Activated naive CD8-positive, alpha-beta T cell (primary cell): ENCODE data around the gene SCD5.

Experiments used
- H3K27ac Mint-ChIP-seq: one replicate; pipeline ENCODE4 v1.8.0; 2021; ENCODE audit warnings: mixed read lengths
- H3K27me3 Mint-ChIP-seq: one replicate; pipeline ENCODE4 v1.8.0; 2021; ENCODE audit warnings: mixed read lengths
- H3K36me3 Mint-ChIP-seq: one replicate; pipeline ENCODE4 v1.8.0; 2021; ENCODE audit warnings: mixed read lengths
- H3K4me1 Mint-ChIP-seq: one replicate; pipeline ENCODE4 v1.8.0; 2021; ENCODE audit warnings: low read depth, mixed read lengths
- H3K4me3 Mint-ChIP-seq: one replicate; pipeline ENCODE4 v1.8.0; 2021; ENCODE audit warnings: mild to moderate bottlenecking, mixed read lengths
- H3K9me3 Mint-ChIP-seq: one replicate; pipeline ENCODE4 v1.8.0; 2021; ENCODE audit warnings: low read depth, mixed read lengths

SCD5 gene

DNA sequence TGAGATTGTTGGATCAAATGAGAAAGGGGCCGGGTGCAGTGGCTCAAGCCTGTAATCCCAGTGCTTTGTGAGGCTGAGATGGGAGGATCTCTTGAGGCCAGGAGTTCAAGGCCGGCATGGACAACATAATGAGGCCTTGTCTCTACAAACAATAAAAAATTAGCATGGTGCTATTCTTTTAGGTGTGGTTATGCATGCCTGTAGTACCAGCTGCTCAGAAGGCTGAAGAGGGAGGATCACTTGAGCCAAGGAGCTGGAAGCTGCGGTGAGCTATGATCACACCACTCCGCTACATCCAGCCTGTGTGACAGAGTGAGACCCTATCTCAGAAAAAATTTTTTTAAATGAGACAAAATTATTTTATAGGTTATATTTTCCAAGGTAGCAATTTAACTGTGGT lies 187.1 kb downstream of the SCD5 start:
- H3K27me3 Mint-ChIP-seq: no peaks in the 10 kb centered on the region
- H3K4me3 Mint-ChIP-seq: no peak overlapping the region
- no peaks in the 10 kb centered on the region for H3K4me1 Mint-ChIP-seq
- no peak overlapping the region for H3K27ac Mint-ChIP-seq
- H3K36me3 Mint-ChIP-seq: no peaks in the 10 kb centered on the region
- H3K9me3 Mint-ChIP-seq: no peaks in the 10 kb centered on the region

DNA sequence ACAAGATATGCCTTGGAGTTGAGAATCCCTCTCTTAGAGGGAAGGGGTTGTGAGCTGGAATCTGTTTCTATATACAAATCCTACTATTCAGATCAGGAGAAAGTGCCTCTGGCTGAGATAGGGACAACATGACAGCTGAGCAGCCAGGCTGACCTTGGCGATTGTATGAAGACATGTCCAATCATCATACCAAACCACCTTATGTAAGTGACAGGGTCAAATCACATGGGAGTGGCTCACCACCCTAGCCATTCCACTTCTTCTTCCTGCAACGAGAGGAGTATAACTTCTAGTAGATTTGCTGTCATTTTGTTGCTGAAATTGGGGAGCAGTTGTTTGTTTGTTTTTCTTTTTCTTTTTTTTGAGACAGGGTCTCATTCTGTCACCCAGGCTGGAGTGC lies 188.6 kb downstream of the SCD5 start:
- no peak overlapping the region for H3K27ac Mint-ChIP-seq
- H3K27me3 Mint-ChIP-seq: no peaks in the 10 kb centered on the region
- no peak overlapping the region for H3K4me3 Mint-ChIP-seq
- no peaks in the 10 kb centered on the region for H3K4me1 Mint-ChIP-seq
- H3K36me3 Mint-ChIP-seq: no peaks in the 10 kb centered on the region
- H3K9me3 Mint-ChIP-seq: no peaks in the 10 kb centered on the region

DNA sequence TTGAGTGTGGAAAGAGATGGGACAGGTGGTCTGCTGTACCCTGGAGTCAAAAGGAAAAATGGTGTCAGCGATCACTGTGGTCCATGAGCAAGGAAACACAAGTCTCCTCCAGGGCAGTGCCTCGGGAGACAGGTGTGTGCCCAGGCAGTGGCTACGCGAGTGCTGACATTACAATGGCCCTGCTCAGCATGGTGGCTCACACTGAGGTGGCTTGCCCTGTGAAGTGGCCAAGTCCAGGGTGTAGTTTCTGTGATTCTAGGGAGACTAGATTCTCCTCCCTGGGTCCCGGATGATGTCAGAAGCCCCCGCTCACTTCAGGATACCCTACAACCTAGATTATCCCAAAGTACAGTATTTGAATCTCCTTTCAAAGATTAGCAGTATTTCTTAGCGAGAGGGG lies 192.0 kb downstream of the SCD5 start:
- Mint-ChIP-seq H3K4me1 (no peaks in the 10 kb centered on the region), H3K4me3 (no peak overlapping the region), H3K9me3 (no peaks in the 10 kb centered on the region), H3K27me3 (no peaks in the 10 kb centered on the region), H3K36me3 (no peaks in the 10 kb centered on the region), H3K27ac (no peak overlapping the region)

DNA sequence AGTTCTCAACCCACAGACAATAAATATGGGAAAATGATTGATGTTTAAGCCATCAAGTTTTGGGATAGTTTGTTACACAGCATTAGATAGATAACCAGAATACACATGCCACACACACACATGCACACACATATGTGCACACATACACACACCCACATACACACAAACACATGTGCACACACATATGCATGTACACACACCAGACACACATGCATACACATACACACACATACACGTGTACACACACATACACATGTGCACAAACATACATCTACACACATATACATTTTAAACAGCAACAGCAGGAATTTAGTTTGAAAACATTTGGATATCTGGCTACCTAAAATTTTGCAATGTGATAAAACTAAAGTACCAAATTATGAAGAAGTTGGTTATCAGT lies 194.1 kb downstream of the SCD5 start:
- no peaks in the 10 kb centered on the region for H3K9me3 Mint-ChIP-seq
- no peaks in the 10 kb centered on the region for H3K4me1 Mint-ChIP-seq
- no peak overlapping the region for H3K4me3 Mint-ChIP-seq
- H3K27me3 Mint-ChIP-seq: peaks cover 2% of the 10 kb centered on the region
- no peak overlapping the region for H3K27ac Mint-ChIP-seq
- H3K36me3 Mint-ChIP-seq: no peaks in the 10 kb centered on the region

DNA sequence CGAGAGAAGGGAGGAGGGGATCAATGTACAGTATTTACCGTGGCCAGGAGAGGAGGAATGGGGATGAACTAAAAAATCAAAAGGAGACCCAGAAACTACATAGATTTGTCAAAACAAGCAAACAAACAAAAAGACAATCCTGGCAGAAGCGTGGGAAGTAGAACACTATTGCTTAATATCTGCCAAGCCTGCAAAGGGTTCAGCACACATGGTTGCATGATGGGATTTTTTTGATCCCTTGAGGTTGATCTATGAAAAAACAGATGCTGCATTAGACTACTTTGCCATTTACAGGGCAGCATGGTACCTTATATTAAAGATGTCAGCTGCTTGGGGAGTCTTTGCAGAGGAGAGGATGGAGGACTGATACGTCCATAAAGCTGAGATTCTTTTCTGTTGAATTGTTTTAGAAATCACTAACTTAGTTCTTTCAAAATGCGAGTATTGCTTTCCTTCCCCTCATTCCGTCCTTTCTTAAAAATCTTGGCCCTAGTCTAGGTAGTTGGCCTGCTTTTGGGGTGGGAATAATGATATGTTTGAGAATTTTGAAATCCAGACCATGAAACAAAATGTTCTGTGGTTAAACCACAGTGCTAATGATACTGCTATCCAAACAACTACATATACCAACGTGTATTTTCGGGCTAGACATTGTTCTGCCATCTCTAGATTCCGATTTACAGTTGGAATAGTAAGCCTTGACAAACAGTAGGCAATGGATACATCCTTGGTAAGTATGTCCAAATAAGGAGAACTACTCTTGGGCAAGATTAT lies 197.2 kb downstream of the SCD5 start:
- no peak overlapping the region for H3K27ac Mint-ChIP-seq
- H3K9me3 Mint-ChIP-seq: no peaks in the 10 kb centered on the region
- no peaks in the 10 kb centered on the region for H3K4me1 Mint-ChIP-seq
- peaks cover 2% of the 10 kb centered on the region for H3K27me3 Mint-ChIP-seq
- H3K4me3 Mint-ChIP-seq: no peak overlapping the region
- no peaks in the 10 kb centered on the region for H3K36me3 Mint-ChIP-seq

DNA sequence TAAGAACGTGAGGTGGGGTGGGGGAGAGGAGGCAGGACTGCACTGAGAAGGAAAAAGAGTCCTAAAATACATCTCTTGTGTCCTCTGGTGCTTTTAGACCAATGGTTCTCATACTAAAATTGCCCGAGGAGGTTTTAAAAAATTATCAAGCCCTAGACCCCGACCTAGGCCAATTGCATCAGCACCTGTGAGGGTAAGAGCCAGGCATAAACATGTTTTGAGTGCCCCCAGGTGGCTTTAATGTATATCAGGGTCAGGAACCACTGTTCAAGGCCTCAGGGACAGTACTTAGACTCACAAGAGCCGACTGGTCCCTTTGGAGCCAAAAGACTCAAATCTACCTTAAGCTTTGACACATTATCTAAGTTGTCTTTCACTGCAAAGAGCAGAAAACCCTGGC lies 199.3 kb downstream of the SCD5 start:
- H3K27me3 Mint-ChIP-seq: peaks cover 2% of the 10 kb centered on the region
- H3K27ac Mint-ChIP-seq: no peak overlapping the region

DNA sequence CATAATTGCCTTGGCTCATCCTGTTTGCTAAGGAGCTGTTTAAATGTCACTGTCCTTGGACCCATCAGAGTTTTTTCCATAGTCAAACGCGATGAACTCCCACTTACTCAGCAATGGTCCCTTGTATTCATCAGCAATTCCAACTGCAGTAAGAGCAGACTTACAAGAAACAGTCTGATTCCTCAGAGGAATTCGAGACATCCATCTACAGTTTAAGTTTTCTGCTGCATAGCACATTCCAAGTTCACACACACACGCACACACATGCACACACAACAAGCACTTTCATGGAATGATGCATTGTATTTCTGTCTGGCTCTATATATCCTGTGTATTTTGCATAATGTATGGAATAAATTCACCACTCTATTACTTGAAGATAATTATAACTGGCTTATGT lies 204.1 kb downstream of the SCD5 start:
- H3K27ac Mint-ChIP-seq: no peak overlapping the region
- no peaks in the 10 kb centered on the region for H3K36me3 Mint-ChIP-seq
- no peaks in the 10 kb centered on the region for H3K9me3 Mint-ChIP-seq
- peaks cover 7% of the 10 kb centered on the region for H3K27me3 Mint-ChIP-seq
- no peaks in the 10 kb centered on the region for H3K4me1 Mint-ChIP-seq
- no peak overlapping the region for H3K4me3 Mint-ChIP-seq

More for the DNA sequence above, 199.3 kb downstream of the SCD5 start:
- Mint-ChIP-seq H3K4me1 (no peaks in the 10 kb centered on the region), H3K9me3 (no peaks in the 10 kb centered on the region), H3K36me3 (no peaks in the 10 kb centered on the region), H3K4me3 (no peak overlapping the region)

DNA sequence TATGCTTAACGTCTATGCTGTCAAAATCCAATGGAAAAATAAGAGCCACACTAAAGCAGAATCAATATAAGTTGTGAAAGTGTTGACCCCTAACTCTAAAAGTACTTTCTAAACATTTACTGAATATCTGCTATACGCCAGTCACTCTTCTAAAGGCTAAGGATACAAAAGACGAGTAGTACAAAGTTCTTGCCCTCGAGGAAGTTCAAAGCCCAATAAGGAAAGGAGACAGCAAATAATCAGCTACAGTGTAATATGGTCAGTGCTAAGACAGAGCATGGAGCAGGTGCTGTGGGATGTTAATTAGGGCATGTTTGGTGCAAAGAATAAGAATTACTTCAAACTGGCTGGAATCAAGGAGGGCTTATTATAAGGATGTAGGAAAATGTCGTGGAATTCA lies 205.2 kb downstream of the SCD5 start:
- H3K9me3 Mint-ChIP-seq: no peaks in the 10 kb centered on the region
- H3K27me3 Mint-ChIP-seq: peaks cover 7% of the 10 kb centered on the region
- no peak overlapping the region for H3K4me3 Mint-ChIP-seq
- H3K27ac Mint-ChIP-seq: no peak overlapping the region
- H3K4me1 Mint-ChIP-seq: no peaks in the 10 kb centered on the region
- no peaks in the 10 kb centered on the region for H3K36me3 Mint-ChIP-seq

DNA sequence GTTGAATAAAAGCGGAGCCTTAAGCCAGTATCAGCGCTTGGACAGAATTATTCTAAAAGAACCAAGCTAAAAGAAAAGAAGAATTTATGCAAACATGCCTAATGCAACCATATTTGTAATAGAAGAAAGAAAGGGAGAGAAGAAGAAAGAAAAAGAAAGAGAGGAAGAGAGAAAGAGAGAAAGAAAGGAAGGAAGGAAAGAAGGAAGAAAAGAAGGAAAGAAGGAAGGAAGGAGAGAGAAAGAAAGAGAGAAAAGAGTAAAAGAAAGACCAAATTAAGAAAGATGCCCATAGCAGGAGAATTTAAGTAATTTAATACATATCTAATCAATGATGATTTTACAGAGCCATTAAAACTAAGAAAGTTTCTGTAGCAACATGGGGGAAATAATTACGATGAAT lies 206.0 kb downstream of the SCD5 start:
- Mint-ChIP-seq H3K36me3 (no peaks in the 10 kb centered on the region), H3K4me1 (no peaks in the 10 kb centered on the region), H3K27me3 (peaks cover 7% of the 10 kb centered on the region), H3K27ac (no peak overlapping the region), H3K9me3 (no peaks in the 10 kb centered on the region), H3K4me3 (no peak overlapping the region)

DNA sequence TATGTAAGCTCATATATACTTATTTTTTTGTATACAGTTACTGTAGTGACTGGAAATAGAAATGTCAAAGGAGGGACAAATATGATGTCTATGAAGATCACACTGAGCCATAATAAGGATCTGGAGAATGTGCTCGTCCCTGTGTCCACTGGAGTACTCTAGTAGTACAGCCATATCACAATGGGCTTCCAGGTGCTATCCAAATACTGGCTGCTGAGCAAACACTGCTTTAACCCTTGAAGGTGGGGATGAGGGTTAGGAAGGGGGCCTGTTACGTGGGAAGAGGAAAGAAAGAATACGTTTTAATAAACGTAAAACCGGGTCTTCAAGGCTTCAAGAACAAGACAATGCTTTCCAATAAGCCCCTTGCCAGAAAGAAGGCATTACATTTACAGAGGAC lies 207.0 kb downstream of the SCD5 start:
- H3K27ac Mint-ChIP-seq: no peak overlapping the region
- peaks cover 7% of the 10 kb centered on the region for H3K27me3 Mint-ChIP-seq
- H3K4me1 Mint-ChIP-seq: no peaks in the 10 kb centered on the region
- no peaks in the 10 kb centered on the region for H3K9me3 Mint-ChIP-seq
- H3K36me3 Mint-ChIP-seq: no peaks in the 10 kb centered on the region
- H3K4me3 Mint-ChIP-seq: no peak overlapping the region

DNA sequence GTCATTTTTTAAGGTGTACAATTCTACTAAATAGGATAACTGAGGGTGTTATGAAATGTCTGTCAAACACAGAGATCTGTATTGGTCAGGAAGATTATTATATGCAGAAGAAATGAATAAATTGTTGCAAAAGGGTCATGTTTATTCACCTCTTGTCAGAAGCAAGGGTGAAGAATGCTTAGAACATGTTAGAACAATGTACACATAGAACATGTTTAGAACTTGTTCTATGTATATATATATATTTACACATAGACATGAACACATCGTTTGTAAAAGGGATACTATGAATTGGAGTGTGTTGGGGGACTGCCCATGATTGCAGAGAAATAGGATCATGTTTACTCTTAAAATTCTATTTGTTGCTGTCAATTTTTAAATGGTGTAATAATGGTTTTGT lies 208.8 kb downstream of the SCD5 start:
- Mint-ChIP-seq H3K4me3 (no peak overlapping the region), H3K4me1 (no peaks in the 10 kb centered on the region), H3K27me3 (peaks cover 7% of the 10 kb centered on the region), H3K36me3 (no peaks in the 10 kb centered on the region), H3K27ac (no peak overlapping the region), H3K9me3 (no peaks in the 10 kb centered on the region)

DNA sequence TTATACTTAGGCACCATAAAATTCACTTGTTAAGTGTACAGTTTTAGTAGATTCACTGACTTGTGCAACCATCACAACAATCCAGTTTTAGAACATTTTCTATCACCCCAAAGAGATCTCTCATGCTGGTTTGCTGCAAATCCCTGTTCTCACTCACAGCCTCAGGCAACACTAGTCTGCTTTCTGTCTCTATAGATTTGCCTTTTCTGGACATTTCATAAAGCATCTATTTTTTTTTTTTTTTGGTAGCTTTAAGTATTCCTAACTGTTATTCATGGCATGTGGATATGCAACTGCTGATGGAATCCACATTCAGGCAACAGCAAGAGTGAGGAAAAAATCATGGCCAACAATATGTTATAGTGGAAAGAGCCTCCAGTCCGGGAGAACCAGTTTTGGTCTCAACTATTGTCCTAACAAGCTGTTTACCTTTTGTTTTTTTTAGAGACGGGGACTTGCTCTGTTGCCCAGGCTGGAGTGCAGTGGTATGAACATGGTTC lies 209.8 kb downstream of the SCD5 start:
- no peak overlapping the region for H3K27ac Mint-ChIP-seq
- H3K9me3 Mint-ChIP-seq: no peaks in the 10 kb centered on the region
- no peak overlapping the region for H3K4me3 Mint-ChIP-seq
- H3K27me3 Mint-ChIP-seq: peaks cover 6% of the 10 kb centered on the region
- no peaks in the 10 kb centered on the region for H3K36me3 Mint-ChIP-seq
- H3K4me1 Mint-ChIP-seq: no peaks in the 10 kb centered on the region

DNA sequence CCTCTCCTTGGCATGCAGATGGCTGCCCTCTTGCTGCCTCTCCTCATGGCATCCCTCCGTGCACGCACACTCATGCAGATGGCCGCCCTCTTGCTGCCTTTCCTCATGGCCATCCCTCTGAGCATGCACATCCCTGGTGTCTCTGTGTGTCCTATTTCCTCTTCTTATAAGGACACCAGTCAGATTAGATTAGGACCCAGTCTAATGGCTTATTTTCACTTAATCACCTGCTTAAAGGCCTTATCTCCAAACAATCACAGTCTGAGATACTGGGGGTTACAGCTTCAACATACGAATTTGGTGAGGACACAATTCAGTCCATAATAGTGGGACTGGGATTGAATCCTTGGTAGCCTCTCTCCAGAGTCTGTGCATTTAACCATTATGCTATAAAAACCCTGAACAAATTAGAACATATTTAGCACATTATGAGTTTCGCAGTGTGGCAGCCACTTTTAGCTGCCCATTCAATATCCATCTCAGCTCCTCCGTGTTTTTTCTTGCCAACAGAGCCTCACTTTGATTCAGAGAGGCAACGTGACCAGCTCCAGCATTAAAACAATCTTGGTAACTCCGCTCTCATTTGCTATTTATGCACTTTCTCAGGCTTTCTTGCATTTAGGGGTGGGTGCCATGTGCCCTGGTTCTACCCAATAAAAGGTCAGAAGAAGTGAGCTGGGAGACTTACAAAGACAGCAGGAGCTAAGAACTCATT lies 210.6 kb downstream of the SCD5 start:
- Mint-ChIP-seq H3K27ac (no peak overlapping the region), H3K4me1 (no peaks in the 10 kb centered on the region), H3K9me3 (no peaks in the 10 kb centered on the region), H3K27me3 (peaks cover 5% of the 10 kb centered on the region), H3K4me3 (no peak overlapping the region), H3K36me3 (no peaks in the 10 kb centered on the region)

DNA sequence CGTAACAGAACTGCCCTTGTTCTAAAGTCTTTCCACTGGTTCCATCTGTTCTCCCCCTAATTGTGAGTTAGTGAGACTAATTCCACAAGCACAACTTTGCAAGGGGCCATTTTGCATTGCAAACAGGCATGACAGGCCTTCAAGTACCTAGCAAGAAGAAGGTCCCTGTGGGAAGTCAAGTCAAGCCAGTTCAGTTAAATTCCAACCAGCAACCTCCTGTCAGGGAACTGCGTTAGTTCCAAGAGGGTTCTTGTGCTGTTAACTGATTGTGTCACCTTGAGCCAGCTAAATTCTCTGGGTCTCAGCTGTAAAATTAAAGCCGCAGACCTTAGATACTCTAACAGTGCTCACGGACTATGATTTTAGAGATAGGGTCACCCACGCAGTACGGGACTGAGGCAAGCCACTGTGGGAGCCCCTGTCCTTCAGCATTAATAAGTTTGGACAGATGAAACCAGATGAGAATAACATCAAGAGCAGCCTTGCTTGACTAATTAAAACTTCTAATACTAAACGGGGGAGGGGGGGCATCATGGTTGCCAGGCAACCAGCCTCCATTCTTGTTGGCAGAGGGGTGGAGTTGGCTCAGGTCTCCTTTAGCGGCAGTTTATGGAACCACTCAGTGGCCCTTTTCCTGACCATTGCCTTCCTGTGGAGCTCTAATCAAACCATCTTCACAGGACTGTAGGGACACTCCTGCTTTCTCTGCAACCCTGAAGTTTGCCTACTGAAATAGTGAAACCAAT lies 212.7 kb downstream of the SCD5 start:
- Mint-ChIP-seq H3K9me3 (no peaks in the 10 kb centered on the region), H3K27me3 (peaks cover 5% of the 10 kb centered on the region), H3K36me3 (no peaks in the 10 kb centered on the region), H3K4me1 (no peaks in the 10 kb centered on the region), H3K4me3 (no peak overlapping the region), H3K27ac (no peak overlapping the region)

DNA sequence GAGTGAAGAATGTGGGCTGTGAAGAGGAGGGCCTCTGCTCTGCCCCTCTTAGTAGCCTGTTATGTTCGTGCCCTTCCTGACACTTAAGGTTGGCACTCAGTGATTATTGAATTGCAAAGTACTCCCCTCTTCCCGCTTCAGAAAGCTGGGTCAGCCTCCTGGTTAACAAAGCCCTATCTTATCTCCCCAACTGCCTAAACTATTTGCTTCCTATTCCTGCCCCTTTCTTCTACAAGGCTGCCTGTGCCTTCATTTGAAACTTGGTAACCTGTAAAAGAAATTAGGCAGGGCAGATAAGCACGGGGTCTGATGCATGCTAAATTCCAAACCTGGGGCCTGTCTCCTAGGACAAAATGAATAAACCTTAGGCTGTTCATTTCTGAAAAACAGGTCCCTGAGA lies 213.7 kb downstream of the SCD5 start:
- H3K36me3 Mint-ChIP-seq: no peaks in the 10 kb centered on the region
- H3K27ac Mint-ChIP-seq: no peak overlapping the region
- H3K9me3 Mint-ChIP-seq: no peaks in the 10 kb centered on the region
- no peaks in the 10 kb centered on the region for H3K4me1 Mint-ChIP-seq
- peaks cover 5% of the 10 kb centered on the region for H3K27me3 Mint-ChIP-seq
- no peak overlapping the region for H3K4me3 Mint-ChIP-seq
